ENCODE data around the gene NEB. TPM values are rescaled to one million over a fixed set of nuclear protein-coding genes. Genes with fewer than 3 reads are reported as not detected.

NEB gene
- total and polyA plus RNA-seq, 2 of the 4 experiments (the other 2 are of a cell fraction): under 0.01 TPM; not detected in 1

GRCh38 chr2:151718247-151718646 is 16.0 kb downstream of the NEB start:
- Histone ChIP-seq H3K9me3 (ENCODE audit: control insufficient read depth, insufficient read depth, low read length) (no peaks in the 10 kb centered on the region), H3K79me1 (ENCODE audit: low read depth in 1 of 2, low read length in 2 of 2) (no peaks in the 10 kb centered on the region), H3K27me3 (ENCODE audit: control insufficient read depth, insufficient read depth, low read length) (no peaks in the 10 kb centered on the region), H4K8ac (ENCODE audit: low read depth in 2 of 2, low read length in 2 of 2) (no peak overlapping the region), H3K4me1 (ENCODE audit: control insufficient read depth, insufficient read depth, low read length) (no peaks in the 10 kb centered on the region), H3K4ac (ENCODE audit: low read depth, low read length) (no peak overlapping the region), H3K23ac (ENCODE audit: low read depth, low read length) (no peak overlapping the region), H3K9ac (ENCODE audit: low read depth, low read length) (no peak overlapping the region), H2BK15ac (ENCODE audit: low read depth, low read length) (no peak overlapping the region), H4K5ac (ENCODE audit: low read depth, low read length) (no peak overlapping the region), H3K18ac (ENCODE audit: low read depth, low read length) (no peak overlapping the region), H3K14ac (replicated peaks; ENCODE audit: low read depth, low read length) (no peak overlapping the region), H3K36me3 (ENCODE audit: control insufficient read depth, insufficient read depth, low read length) (no peaks in the 10 kb centered on the region), H2AK9ac (replicated peaks; ENCODE audit: low read depth, low read length, poor library complexity) (no peak overlapping the region), H3K4me3 (ENCODE audit: insufficient read depth, low read depth, low read length) (no peak overlapping the region), H2BK5ac (ENCODE audit: low read depth, low read length, poor library complexity, severe bottlenecking) (no peak overlapping the region), H2AFZ (replicated peaks; ENCODE audit: low read length, poor library complexity) (no peak overlapping the region), H3K56ac (ENCODE audit: extremely low read depth, insufficient read depth, low read length) (no peak overlapping the region), H4K91ac (ENCODE audit: insufficient read depth, low read depth, low read length) (no peak overlapping the region), H3K4me2 (ENCODE audit: low read depth, low read length) (no peak overlapping the region), H3K27ac (ENCODE audit: insufficient read depth, low read length) (no peak overlapping the region), H4K20me1 (ENCODE audit: insufficient read depth, low read length) (no peaks in the 10 kb centered on the region), H3K9me1 (ENCODE audit: insufficient read depth, low read length) (no peaks in the 10 kb centered on the region), H2AK5ac (ENCODE audit: low read depth, low read length) (no peak overlapping the region), H2BK20ac (ENCODE audit: low read depth, low read length) (no peak overlapping the region), H2BK120ac (ENCODE audit: low read depth, low read length) (no peak overlapping the region)
- dilution Hi-C loops (cut with HindIII; ENCODE audit: low sequenced_read_pairs, unreplicated experiment) (no loop called here), intact Hi-C loops (cut with micrococcal nuclease) (no loop called here), in situ Hi-C loops (cut with MboI; ENCODE audit: low sequenced_read_pairs) (no loop called here)
- WGBS, 2 experiments (ENCODE audit: extremely low coverage in 2 of 2, insufficient read length in 1 of 2): 86% methylated on average over 2 of the region's 2 CpGs; no CpG with 5 or more reads in 1 of the 2 experiments
- POLR2A ChIA-PET (ENCODE audit: unreplicated experiment): no interaction called here
- TF ChIP-seq RFX5 (IDR thresholded peaks at IDR 0.05; ENCODE audit: low read depth, low read length) (no peak), RCOR1 (IDR thresholded peaks at IDR 0.05; ENCODE audit: insufficient replicate concordance, low read length) (no peak), POLR2A (IDR thresholded peaks at IDR 0.05; ENCODE audit: low read depth, low read length) (no peak)
- BruUV-seq (replicated peaks): no TSS peak
- no peak for DNase-seq
- CTCF ChIA-PET: no interaction called here
- ATAC-seq (ENCODE audit: low read depth): no peak

Measured in IMR-90 (cell line).